NCI-H187 treated with DMSO at 0.1 percent for 48 hours (cell line): ENCODE results near the gene MVD.
"Not testable (repeated sequence)": the region's sequence is repeated elsewhere in the genome, so short reads cannot be mapped to it uniquely, and the experiment has no call there.

ENCODE experiments used
- DNase-seq: peaks from one replicate; lab custom pipeline; 2025; lab: John Stamatoyannopoulos, UW

Gene MVD

GRCh38 chr16:88681709-88682451 is 19.0 kb upstream of the MVD start:
- DNase-seq: no peak

GRCh38 chr16:88681084-88681680 is 18.3 kb upstream of the MVD start:
- no peak for DNase-seq

- no peak for DNase-seq
Measured at GRCh38 chr16:88680554-88681083, 17.7 kb upstream of the MVD start.

- no peak for DNase-seq
Measured at GRCh38 chr16:88678224-88678979, 15.5 kb upstream of the MVD start.

DNA sequence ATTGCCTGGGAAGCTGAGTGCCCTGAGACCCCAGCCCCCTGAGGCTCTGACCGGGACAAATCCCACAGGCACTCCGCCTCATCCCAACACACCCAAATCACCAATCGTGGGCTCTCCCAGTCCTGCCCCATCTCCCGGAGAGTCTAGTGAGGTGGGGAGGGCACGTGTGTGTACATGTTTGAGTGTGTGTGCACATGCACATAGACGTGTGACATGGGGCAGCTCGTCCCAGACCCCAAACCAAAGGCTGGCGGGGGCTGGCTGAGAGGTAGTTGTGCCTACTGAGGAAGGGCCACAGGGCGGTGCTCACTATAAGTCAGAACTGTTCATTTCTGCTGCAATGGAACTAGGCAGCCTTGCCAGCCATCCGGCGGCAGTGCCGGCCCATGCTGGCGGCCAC is 14.8 kb upstream of the MVD start:
- DNase-seq: no peak

DNA sequence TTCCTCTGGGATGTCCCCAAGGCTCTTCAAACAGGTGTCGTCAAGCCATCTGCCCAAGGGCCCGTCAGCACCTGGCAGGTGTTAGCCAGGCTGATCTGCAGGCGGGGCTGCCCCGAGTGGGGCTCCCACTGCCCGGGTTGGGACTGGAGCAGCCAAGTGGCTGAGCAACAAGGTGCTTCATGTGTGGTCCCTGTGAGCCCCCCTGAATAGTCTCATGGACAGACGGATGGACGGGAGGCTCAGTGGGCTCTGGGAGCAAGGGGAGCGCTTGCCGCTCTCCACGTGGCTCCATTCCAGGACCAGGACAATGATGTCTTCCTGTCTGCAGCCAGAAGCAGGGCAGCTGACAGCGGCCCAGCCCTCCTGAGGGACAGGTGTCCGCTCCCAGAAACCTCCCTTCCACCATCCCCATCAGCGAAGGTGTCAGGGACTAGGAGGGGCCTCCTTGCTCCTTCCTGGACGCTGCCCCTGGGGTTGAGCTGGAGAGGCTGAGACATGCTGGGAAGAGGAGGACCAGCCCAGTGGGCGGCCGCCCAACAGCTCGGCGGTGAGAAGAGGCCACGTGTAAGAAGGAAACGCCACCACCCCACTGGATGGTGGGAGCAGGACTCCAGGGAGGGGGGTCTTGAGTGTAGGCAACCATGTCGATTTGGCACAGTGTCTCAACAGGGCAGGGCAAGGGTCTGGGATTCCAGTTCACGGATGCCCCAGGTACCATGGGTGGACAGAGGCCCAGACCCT is 13.8 kb upstream of the MVD start:
- DNase-seq: no peak

GRCh38 chr16:88673716-88674379 is 11.0 kb upstream of the MVD start:
- no peak for DNase-seq

DNA sequence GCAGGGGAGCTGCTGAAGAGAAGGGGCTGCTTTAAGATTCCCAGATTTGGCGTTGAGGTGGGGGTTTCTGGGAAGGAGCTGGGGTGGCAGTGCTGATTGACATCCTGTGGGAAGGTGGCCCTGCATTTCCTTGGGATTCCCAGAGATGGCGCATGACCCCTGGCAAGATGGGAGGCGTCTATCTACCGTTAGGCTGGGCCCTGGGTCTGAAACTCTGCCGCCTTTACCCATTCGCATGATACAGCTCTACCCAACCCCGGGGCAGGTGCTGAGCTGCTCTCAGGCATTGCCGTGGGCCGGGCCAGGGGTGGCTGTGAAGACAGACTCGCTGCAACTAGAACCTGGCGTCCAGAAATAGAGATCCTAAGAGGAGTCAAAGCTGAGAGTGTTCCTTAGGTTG is 9.9 kb upstream of the MVD start:
- no peak for DNase-seq

DNA sequence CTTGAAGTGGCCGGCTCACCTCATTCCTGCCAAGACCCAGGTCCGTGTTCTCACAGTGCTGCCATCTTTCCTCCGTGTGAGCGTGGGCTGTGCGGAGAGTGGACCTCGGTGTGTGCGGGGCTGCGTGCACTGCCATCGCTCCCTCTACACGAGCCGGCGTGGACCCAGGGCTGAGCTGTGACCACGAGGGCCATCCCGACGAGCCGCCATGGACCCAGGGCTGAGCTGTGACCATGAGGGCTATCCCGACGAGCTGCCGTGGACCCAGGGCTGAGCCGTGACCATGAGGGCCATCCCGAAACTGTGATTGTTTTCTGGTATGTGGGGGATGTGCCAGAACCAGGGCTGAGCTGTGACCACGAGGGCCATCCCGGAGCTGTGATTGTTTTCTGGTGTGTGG is 8.9 kb upstream of the MVD start:
- no peak for DNase-seq

GRCh38 chr16:88669980-88670379 is 7.1 kb upstream of the MVD start:
- DNase-seq: no peak

DNA sequence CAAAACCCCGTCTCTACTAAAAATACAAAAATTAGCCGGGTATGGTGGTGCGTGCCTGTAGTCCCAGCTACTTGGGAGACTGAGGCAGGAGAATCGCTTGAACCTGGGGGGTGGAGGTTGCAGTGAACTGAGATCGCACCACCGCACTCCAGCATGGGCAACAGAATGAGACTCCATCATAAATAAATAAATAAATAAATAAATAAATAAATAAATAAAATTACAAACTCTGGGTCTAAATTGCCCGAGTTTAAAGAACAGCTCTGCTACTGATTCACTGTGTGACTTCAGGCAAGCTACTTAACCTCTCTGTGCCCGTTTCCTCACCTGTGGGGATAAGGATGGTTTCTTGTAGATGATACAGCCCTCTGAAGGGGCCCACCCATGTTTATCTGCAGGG is 6.6 kb upstream of the MVD start:
- DNase-seq: not testable (repeated sequence)

DNA sequence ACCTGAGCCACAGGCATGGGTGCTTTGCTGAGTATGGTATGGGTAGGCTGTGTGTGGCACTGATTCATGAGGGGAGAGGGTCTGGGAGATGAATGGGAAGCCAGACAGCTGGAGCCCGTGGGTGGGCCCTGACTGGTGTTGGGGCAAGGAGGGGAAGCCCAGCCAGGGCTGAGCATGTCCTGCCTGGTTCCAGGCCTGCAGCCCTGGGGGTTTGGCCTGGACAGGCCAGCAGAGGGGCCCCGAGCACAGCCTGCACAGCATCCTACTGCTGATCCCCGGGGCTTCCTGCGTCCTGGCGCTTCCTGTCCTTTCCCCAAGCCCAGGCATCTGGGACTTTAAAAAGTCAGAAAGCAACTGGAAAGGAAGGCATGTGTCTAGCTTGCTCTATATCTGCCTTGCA is 4.6 kb upstream of the MVD start:
- DNase-seq: no peak

DNA sequence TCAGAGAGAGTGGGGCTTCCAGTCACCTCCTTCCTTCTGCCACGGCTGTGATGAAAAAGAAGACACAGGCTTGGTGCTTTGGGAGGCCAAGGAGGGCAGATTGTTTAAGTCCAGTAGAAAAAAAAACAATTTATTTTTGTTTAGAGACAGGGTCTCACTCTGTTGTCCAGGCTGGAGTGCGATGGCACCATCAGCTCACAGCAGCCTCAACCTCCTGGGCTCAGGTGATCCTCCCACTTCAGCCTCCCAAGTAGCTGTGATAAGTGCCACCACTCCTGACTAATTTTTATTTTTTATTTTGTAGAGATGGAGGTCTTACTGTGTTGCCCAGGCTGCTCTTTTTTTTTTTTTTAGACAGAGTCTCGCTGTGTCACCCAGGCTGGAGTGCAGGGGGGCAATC is 2.7 kb upstream of the MVD start:
- DNase-seq: no peak

GRCh38 chr16:88665148-88665547 is 2.3 kb upstream of the MVD start:
- DNase-seq: no peak

- no peak for DNase-seq
Measured at GRCh38 chr16:88662222-88662842, 559 bp downstream of the MVD start.

- no peak for DNase-seq
Measured at GRCh38 chr16:88661468-88661867, 1.4 kb downstream of the MVD start.

- DNase-seq: no peak
Measured at GRCh38 chr16:88659160-88659559, 3.7 kb downstream of the MVD start.

DNA sequence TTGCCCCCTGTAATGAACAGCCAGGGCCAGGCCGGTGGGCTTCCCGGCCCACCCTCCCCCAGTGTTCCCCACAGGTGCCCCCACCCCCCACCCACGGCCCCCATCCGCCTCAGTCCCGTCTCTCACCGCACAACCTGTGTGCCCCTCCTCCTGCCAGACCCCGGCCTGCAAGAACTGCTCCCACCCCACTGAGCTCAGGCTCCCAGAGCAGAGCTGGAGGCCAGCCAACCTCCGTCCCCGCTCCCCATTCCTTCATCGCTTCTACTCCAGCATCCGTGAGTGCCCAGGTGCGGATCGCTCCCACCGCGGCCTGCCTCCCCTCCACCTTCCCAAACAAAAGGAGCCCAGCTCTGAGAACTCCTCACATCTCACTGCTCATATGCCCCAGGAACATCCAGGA is 4.2 kb downstream of the MVD start:
- no peak for DNase-seq

DNA sequence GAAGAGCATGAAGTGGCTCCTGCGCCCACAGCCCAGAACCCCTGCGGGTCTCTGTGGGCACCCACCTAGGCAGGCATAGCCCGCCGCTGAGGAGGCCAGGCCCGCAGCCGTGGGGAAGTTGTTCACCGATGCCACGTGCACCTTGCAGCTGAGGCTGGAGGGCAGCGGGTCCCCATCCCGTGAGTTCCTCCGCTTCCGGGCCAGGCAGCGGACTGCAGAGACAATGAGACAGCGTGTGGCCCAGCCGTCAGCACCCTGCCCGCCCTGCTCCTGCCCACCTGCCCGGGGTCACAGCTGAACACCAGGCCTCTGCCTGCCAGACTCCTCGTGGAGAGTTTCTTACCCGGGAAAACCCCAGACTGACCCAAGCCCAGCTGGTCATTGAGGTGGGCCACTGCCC is 5.5 kb downstream of the MVD start:
- no peak for DNase-seq

DNA sequence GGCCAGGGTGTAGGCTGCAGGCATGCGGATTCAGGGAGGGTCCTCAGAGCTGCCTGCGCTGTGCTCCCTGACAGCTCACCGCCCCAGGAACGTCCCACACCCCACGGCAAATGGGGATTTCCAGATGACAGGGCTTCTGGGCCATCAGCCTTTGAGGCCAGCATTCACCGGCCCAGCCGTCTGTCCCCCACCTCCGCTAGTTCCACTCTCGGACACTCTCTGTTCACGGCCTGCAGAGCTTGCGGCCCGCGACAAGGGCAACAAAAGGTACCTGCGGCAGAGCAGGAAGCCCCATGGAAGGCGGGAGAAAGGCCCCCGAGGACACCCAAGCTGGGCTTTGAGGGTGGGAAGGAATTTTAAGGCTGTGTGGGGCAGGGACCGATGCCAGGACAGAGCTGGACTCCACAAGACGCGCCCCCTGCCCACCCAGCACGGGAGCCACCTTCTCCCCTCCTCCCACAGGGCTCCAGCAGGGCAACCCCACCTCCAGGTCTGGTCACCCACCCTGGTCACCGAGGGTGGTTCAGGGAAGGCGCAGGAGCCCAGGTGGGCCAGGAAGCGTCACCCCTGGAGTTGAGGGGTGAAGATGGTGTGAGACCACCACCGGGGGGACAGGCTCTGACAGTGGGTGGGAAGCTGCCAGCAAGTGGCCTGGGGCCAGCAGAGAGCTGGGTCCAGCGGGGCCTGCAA is 6.5 kb downstream of the MVD start:
- DNase-seq: no peak
